OCI-LY1 (cell line): Measurements from ENCODE around the gene DCT.

Experiments
- H2AFZ ChIP-seq: fragments of 200-600 bp; sonication (generic), shearing (Covaris generic); 2 replicates; pipeline ENCODE4 v1.6.0; 2014; ENCODE audit warnings: antibody characterized with exemption, mild to moderate bottlenecking, low read length
- H3F3A ChIP-seq: fragments of 200-600 bp; sonication (generic), shearing (Covaris generic); 2 replicates; pipeline ENCODE4 v1.6.0; 2014; ENCODE audit warnings: mild to moderate bottlenecking, antibody characterized with exemption, low read length, moderate library complexity; ENCODE audit not compliant: insufficient read depth
- H3K27ac ChIP-seq: fragments of 200-600 bp; sonication (generic); 2 replicates; pipeline ENCODE4 v1.5.1; 2014; ENCODE audit warnings: low read length, mixed run types, mild to moderate bottlenecking, low read depth; ENCODE audit not compliant: poor library complexity, severe bottlenecking
- H3K27me3 ChIP-seq: fragments of 200-600 bp; sonication (generic); 2 replicates; pipeline ENCODE4 v1.6.0; 2014; ENCODE audit warnings: antibody characterized with exemption, mild to moderate bottlenecking, low read length, moderate library complexity; ENCODE audit not compliant: insufficient read depth
- H3K36me3 ChIP-seq: fragments of 200-600 bp; sonication (generic); 2 replicates; pipeline ENCODE4 v1.6.1; 2014; ENCODE audit warnings: mild to moderate bottlenecking, antibody characterized with exemption, low read length, moderate library complexity, mixed read lengths; ENCODE audit not compliant: insufficient read depth
- H3K4me1 ChIP-seq: fragments of 200-600 bp; sonication (generic); 2 replicates; pipeline ENCODE4 v1.5.1; 2014; ENCODE audit warnings: mild to moderate bottlenecking, low read length, moderate library complexity; ENCODE audit not compliant: insufficient read depth, severe bottlenecking
- H3K4me2 ChIP-seq: fragments of 200-600 bp; sonication (generic), shearing (Covaris generic); 2 replicates; pipeline ENCODE4 v1.6.1; 2014; ENCODE audit warnings: low read length
- H3K4me3 ChIP-seq: fragments of 200-600 bp; sonication (generic); 2 replicates; pipeline ENCODE4 v1.5.1; 2014; ENCODE audit warnings: low read length, low read depth, mild to moderate bottlenecking, mixed read lengths; ENCODE audit not compliant: poor library complexity, severe bottlenecking
- H3K79me2 ChIP-seq: fragments of 200-600 bp; shearing (Covaris generic); 2 replicates; pipeline ENCODE4 v1.6.1; 2016; ENCODE audit warnings: mixed run types, low read length, mixed read lengths; ENCODE audit not compliant: insufficient read depth
- H3K9ac ChIP-seq: fragments of 200-600 bp; sonication (generic), shearing (Covaris generic); 2 replicates; pipeline ENCODE4 v1.6.1; 2014; ENCODE audit warnings: mild to moderate bottlenecking, low read length, mixed read lengths
- H3K9me2 ChIP-seq: fragments of 200-600 bp; sonication (generic), shearing (Covaris generic); 2 replicates; pipeline ENCODE4 v1.6.1; 2014; ENCODE audit warnings: low read depth, mild to moderate bottlenecking, low read length, mixed read lengths
- H3K9me3 ChIP-seq: fragments of 200-600 bp; shearing (Covaris generic); 2 replicates; pipeline ENCODE4 v1.6.1; 2014; ENCODE audit warnings: low read length, mixed read lengths
- H4K20me1 ChIP-seq: fragments of 200-600 bp; sonication (generic), shearing (Covaris generic); 2 replicates; pipeline ENCODE4 v1.6.0; 2016; ENCODE audit warnings: mild to moderate bottlenecking, low read length; ENCODE audit not compliant: insufficient read depth
- EZH2 ChIP-seq: fragments of 200-600 bp; sonication (generic), shearing (Covaris generic); IDR thresholded peaks from 2 replicates; pipeline ENCODE4 v1.8.0; 2017; ENCODE audit warnings: borderline replicate concordance, mixed run types, mild to moderate bottlenecking, antibody characterized with exemption, low read length, moderate library complexity, mixed read lengths
- TF ChIP-seq, protein P1 (sequence below): fragments of 200-600 bp; sonication (generic), shearing (Covaris generic); IDR thresholded peaks from 2 replicates; pipeline ENCODE4 v1.5.1; 2017; ENCODE audit warnings: mild to moderate bottlenecking, antibody characterized with exemption, low read length, moderate library complexity, mixed read lengths

Gene DCT

DNA sequence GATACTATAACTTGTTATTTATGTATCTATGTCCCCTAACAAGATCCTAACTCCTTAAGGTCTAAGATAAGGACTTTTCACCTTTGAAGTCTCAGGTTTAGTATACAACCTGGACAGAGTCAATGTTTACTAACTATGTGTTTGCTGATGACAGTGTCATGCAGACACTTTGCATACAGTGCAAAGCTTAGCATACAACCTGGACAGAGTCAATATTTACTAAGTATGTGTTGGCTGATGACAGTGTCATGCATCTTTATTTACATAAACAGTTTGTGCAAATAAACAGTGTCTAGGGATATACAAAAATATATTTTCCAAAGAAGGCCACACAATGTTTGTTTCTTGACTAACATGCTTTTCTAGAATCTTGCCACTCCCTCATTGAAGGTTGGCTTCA, 34.7 kb downstream of the DCT start:
- TF ChIP-seq, protein P1, sequence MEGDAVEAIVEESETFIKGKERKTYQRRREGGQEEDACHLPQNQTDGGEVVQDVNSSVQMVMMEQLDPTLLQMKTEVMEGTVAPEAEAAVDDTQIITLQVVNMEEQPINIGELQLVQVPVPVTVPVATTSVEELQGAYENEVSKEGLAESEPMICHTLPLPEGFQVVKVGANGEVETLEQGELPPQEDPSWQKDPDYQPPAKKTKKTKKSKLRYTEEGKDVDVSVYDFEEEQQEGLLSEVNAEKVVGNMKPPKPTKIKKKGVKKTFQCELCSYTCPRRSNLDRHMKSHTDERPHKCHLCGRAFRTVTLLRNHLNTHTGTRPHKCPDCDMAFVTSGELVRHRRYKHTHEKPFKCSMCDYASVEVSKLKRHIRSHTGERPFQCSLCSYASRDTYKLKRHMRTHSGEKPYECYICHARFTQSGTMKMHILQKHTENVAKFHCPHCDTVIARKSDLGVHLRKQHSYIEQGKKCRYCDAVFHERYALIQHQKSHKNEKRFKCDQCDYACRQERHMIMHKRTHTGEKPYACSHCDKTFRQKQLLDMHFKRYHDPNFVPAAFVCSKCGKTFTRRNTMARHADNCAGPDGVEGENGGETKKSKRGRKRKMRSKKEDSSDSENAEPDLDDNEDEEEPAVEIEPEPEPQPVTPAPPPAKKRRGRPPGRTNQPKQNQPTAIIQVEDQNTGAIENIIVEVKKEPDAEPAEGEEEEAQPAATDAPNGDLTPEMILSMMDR = no peak
- no peak for TF ChIP-seq EZH2
- Histone ChIP-seq H3K27ac (no peak overlapping the region), H3K9me3 (no peaks in the 10 kb centered on the region), H2AFZ (no peak overlapping the region), H3K4me2 (no peak overlapping the region), H3K27me3 (0 out of 2 replicates have a peak, but pooled peaks cover 1% of the 10 kb centered on the region), H3K4me3 (no peak overlapping the region), H3K9ac (no peak overlapping the region), H3K9me2 (no peaks in the 10 kb centered on the region), H3F3A (no peaks in the 10 kb centered on the region), H3K4me1 (no peaks in the 10 kb centered on the region), H3K79me2 (no peaks in the 10 kb centered on the region), H4K20me1 (no peaks in the 10 kb centered on the region), H3K36me3 (no peaks in the 10 kb centered on the region)

DNA sequence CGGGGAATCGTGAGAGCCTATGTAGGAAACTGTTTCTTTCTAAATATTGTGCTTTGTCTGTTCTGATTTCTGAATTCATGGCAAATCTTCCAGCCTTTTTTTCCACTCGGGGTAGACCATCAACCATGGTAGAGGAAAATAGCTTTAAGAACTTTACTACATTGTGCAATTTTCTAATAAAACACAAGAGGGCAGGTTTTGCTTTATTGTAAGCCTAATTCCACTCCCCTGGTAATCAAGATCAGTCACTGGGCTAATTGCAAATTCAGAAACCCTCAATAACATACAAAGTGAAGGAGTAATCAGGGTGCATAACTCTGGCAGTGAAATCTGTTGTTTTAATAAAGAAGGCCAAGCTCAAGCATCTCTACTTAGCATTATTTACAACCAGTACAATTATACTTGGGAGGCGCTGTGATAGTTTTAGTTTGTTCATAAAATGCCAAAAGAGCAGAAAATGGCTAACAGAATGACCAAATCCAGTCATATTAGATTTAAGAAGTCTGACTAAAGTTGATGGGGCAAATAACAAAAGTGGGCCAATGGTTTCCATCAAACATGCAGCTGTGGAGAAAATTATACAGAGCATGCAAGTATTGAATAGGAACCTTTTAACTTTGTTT, 43.8 kb downstream of the DCT start:
- H3K4me3 ChIP-seq = no peak overlapping the region
- no peak overlapping the region for H3K9ac ChIP-seq
- H3K36me3 ChIP-seq = no peaks in the 10 kb centered on the region
- TF ChIP-seq, protein P1 = peak; percentile 83
- no peak for TF ChIP-seq EZH2
- H3K9me2 ChIP-seq = no peaks in the 10 kb centered on the region
- H3K27ac ChIP-seq = no peak overlapping the region
- H4K20me1 ChIP-seq = no peaks in the 10 kb centered on the region
- H3K4me2 ChIP-seq = no peak overlapping the region
- no peaks in the 10 kb centered on the region for H3K9me3 ChIP-seq
- no peak overlapping the region for H2AFZ ChIP-seq
- H3K4me1 ChIP-seq = no peaks in the 10 kb centered on the region
- H3K27me3 ChIP-seq = no peaks in the 10 kb centered on the region
- H3F3A ChIP-seq = no peaks in the 10 kb centered on the region
- no peaks in the 10 kb centered on the region for H3K79me2 ChIP-seq

DNA sequence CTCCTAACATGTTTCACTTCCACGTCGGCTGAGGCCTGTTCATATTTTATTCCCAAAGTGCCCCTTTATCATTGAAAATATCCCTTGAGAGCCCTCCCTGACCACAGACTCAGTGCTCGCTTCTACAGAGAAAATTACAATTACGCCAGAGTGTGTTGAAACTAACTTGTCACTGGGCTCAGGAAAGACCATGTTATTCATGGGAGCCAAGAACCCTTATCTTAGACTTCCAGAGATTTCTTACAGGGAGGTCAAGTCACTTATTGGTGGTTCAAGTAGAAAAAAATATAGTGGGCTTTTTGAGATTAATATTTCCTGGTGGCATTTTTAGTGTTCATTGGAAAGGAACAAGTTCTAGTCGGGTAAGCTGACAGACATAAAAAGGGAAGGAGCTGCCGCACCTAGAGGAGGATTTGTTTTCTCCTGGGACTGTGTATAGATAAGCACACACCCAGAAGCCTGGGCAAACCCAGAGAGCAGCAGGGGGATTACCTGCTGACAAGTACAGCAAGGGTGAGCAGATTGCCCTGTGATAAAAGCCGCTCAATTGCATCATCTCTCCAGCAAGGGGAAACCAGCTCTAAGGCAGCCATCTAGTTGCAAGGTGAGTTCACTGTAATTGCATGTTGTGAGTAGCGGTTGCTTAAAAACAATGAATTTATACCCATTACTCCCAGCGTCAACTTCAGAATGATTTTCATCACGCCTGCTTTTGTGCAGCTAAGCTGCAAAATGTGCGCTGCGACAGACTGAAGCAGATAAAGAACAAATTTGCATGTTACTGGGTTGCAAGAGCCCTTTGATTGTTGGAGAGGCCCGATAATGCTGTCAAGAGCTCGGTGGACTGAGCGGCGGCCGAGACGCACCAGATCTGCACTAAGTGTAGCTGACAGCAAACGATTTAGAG, 46.2 kb downstream of the DCT start:
- no peaks in the 10 kb centered on the region for H3K27me3 ChIP-seq
- no peaks in the 10 kb centered on the region for H3K4me1 ChIP-seq
- no peak overlapping the region for H3K4me3 ChIP-seq
- TF ChIP-seq, protein P1 = no peak
- TF ChIP-seq EZH2 = no peak
- H3K79me2 ChIP-seq = no peaks in the 10 kb centered on the region
- no peak overlapping the region for H2AFZ ChIP-seq
- H3K9me3 ChIP-seq = no peaks in the 10 kb centered on the region
- no peak overlapping the region for H3K27ac ChIP-seq
- no peaks in the 10 kb centered on the region for H3K36me3 ChIP-seq
- H3K9me2 ChIP-seq = no peaks in the 10 kb centered on the region
- no peaks in the 10 kb centered on the region for H3F3A ChIP-seq
- H4K20me1 ChIP-seq = no peaks in the 10 kb centered on the region
- no peak overlapping the region for H3K9ac ChIP-seq
- no peak overlapping the region for H3K4me2 ChIP-seq
